ENCODE results near the gene ZG16. TPM values are rescaled to one million over a fixed set of nuclear protein-coding genes. Genes with fewer than 3 reads are reported as not detected.
"Not testable (repeated sequence)": the region's sequence is repeated elsewhere in the genome, so short reads cannot be mapped to it uniquely, and the experiment has no call there.

Gene ZG16
- total RNA-seq, 2 donors from 2014 or later, result not detected

DNA sequence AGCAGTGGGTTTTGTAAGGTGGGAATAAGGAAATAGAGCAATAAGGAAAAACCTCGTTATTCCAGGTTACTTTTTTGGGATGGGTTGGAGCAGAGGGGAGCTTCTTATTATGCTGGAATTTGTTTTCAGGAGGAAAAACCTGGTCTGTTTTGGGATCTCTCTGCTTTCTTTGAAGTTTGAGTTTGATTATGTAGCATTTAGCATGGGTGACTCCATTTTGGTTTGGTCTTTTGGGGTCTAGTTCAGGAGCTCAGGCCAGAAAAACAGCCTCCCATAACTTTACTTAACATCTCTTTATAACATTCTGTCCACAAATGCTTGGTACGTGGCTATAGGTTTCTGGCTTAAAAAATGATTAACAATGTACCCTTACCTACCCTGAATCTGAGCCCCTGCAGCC, 8.5 kb upstream of the ZG16 start:
- H3K4me3 Mint-ChIP-seq, result no peak overlapping the region
- H3K27ac Mint-ChIP-seq, result no peak overlapping the region
- Histone ChIP-seq H3K27ac (ENCODE audit: low read depth, low read length) (no peak overlapping the region), H3K36me3 (ENCODE audit: control insufficient read depth, insufficient read depth, low read length) (no peaks in the 10 kb centered on the region), H3K27me3 (ENCODE audit: control insufficient read depth, insufficient read depth, low read length, poor library complexity, severe bottlenecking) (no peaks in the 10 kb centered on the region), H3K4me3 (ENCODE audit: low read length) (no peak overlapping the region), H3K9me3 (ENCODE audit: control insufficient read depth, low read length) (no peaks in the 10 kb centered on the region), H3K9ac (ENCODE audit: extremely low read depth, low read length, poor library complexity, severe bottlenecking) (no peak overlapping the region), H3K4me1 (ENCODE audit: control insufficient read depth, insufficient read depth, low read length) (peaks cover 2% of the 10 kb centered on the region)
- no peak for DNase-seq
- WGBS, 2 experiments (ENCODE audit: insufficient coverage in 1 of 2, insufficient read length in 1 of 2), result 88 to 91% methylated on average over 2 of the region's 2 CpGs
- H3K27me3 Mint-ChIP-seq (ENCODE audit: insufficient read depth), result peaks cover 2% of the 10 kb centered on the region
- TF ChIP-seq CTCF (conservative IDR thresholded peaks at IDR 0.05), result no peak
- H3K36me3 Mint-ChIP-seq (ENCODE audit: low read depth), result no peaks in the 10 kb centered on the region
- no peaks in the 10 kb centered on the region for H3K9me3 Mint-ChIP-seq
- H3K4me1 Mint-ChIP-seq, result peaks cover 3% of the 10 kb centered on the region

DNA sequence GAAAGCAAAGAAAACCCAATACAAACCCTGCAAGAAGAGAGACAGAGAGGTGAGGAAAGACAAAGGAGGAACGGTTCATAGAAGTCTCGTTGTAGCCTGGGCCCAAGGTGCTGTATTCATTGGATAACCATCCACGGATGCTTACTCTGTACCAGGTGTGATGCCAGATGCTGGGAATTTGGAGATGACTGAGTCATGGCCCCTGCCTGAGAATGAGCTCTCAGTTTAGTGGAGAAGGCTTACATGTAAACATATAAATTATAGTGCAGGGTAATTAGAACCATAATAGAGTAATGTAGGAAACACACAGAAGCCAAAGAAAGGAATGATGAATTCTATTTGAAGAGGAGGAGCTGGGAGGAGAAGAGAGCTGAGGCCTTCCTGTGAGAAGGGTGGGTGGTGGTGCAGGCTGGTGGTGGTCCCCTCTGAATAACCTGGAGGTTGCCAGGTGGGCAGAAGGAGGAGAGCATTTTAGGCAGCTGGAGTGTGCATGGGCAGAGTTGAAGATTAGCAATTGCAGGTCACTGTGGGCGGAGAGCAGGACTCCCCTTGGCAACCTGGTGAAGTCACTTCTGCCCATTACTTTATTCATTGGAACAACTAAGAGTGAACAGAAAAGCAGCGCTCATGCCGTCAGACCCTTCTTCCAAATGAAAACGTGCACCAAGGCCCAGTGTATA, 7.7 kb upstream of the ZG16 start:
- Histone ChIP-seq H3K4me1 (ENCODE audit: control insufficient read depth, insufficient read depth, low read length) (no peaks in the 10 kb centered on the region), H3K36me3 (ENCODE audit: control insufficient read depth, insufficient read depth, low read length) (no peaks in the 10 kb centered on the region), H3K9me3 (ENCODE audit: control insufficient read depth, low read length) (no peaks in the 10 kb centered on the region), H3K9ac (ENCODE audit: extremely low read depth, low read length, poor library complexity, severe bottlenecking) (no peak overlapping the region), H3K27ac (ENCODE audit: low read depth, low read length) (no peak overlapping the region), H3K4me3 (ENCODE audit: low read length) (no peak overlapping the region), H3K27me3 (ENCODE audit: control insufficient read depth, insufficient read depth, low read length, poor library complexity, severe bottlenecking) (no peaks in the 10 kb centered on the region)
- no peaks in the 10 kb centered on the region for H3K4me1 Mint-ChIP-seq
- H3K4me3 Mint-ChIP-seq, result no peak overlapping the region
- WGBS, 2 experiments (ENCODE audit: insufficient coverage in 1 of 2, insufficient read length in 1 of 2), result 92 to 96% methylated on average over 4 to 7 of the region's 7 CpGs
- no peaks in the 10 kb centered on the region for H3K9me3 Mint-ChIP-seq
- H3K27ac Mint-ChIP-seq, result no peak overlapping the region
- peaks cover 2% of the 10 kb centered on the region for H3K27me3 Mint-ChIP-seq (ENCODE audit: insufficient read depth)
- TF ChIP-seq CTCF (conservative IDR thresholded peaks at IDR 0.05), result no peak
- no peaks in the 10 kb centered on the region for H3K36me3 Mint-ChIP-seq (ENCODE audit: low read depth)
- no peak for DNase-seq

GRCh38 chr16:29772330-29772729, 5.7 kb upstream of the ZG16 start:
- H3K27ac ChIP-seq (ENCODE audit: low read depth, low read length); H3K36me3 ChIP-seq (ENCODE audit: control insufficient read depth, insufficient read depth, low read length); H3K4me1 ChIP-seq (ENCODE audit: control insufficient read depth, insufficient read depth, low read length); H3K36me3 Mint-ChIP-seq (ENCODE audit: low read depth); H3K4me3 ChIP-seq (ENCODE audit: low read length); H3K4me1 Mint-ChIP-seq; H3K27me3 ChIP-seq (ENCODE audit: control insufficient read depth, insufficient read depth, low read length, poor library complexity, severe bottlenecking); H3K9me3 Mint-ChIP-seq; H3K9ac ChIP-seq (ENCODE audit: extremely low read depth, low read length, poor library complexity, severe bottlenecking); H3K9me3 ChIP-seq (ENCODE audit: control insufficient read depth, low read length); H3K27ac Mint-ChIP-seq; H3K4me3 Mint-ChIP-seq; DNase-seq; H3K27me3 Mint-ChIP-seq (ENCODE audit: insufficient read depth): not testable (repeated sequence)
- 88 to 95% methylated on average over 6 to 7 of the region's 7 CpGs for WGBS, 2 experiments (ENCODE audit: insufficient coverage in 1 of 2, insufficient read length in 1 of 2)

DNA sequence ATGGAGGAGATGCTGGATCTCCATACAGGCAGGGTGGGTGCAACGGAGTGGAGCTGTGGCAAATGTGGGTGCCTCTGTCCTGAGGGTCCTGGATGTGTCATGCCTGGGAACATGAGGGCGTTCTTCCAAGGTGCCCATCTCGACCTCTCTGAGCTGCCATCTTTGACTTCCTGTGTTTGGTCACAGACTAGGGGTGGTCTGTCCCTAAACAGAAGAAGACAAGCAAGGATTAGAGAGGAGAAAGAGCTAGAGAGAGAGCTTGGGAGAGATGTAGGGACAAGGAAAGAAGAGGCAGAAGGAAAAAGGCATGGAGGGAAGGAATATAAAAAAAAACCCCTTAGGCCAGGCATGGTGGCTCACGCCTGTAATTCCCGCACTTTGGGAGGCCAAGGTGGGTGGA, 3.3 kb upstream of the ZG16 start:
- DNase-seq, result no peak
- H3K4me3 ChIP-seq (ENCODE audit: low read length), result no peak overlapping the region
- no peaks in the 10 kb centered on the region for H3K9me3 ChIP-seq (ENCODE audit: control insufficient read depth, low read length)
- no peaks in the 10 kb centered on the region for H3K4me1 Mint-ChIP-seq
- H3K4me3 Mint-ChIP-seq, result no peak overlapping the region
- H3K27ac Mint-ChIP-seq, result no peak overlapping the region
- 88 to 100% methylated on average over 4 to 5 of the region's 5 CpGs for WGBS, 2 experiments (ENCODE audit: insufficient coverage in 1 of 2, insufficient read length in 1 of 2)
- H3K27me3 Mint-ChIP-seq (ENCODE audit: insufficient read depth), result peaks cover 19% of the 10 kb centered on the region
- no peaks in the 10 kb centered on the region for H3K9me3 Mint-ChIP-seq
- H3K36me3 ChIP-seq (ENCODE audit: control insufficient read depth, insufficient read depth, low read length), result no peaks in the 10 kb centered on the region
- no peaks in the 10 kb centered on the region for H3K4me1 ChIP-seq (ENCODE audit: control insufficient read depth, insufficient read depth, low read length)
- no peak for TF ChIP-seq CTCF (conservative IDR thresholded peaks at IDR 0.05)
- H3K27ac ChIP-seq (ENCODE audit: low read depth, low read length), result no peak overlapping the region
- H3K27me3 ChIP-seq (ENCODE audit: control insufficient read depth, insufficient read depth, low read length, poor library complexity, severe bottlenecking), result no peaks in the 10 kb centered on the region
- H3K36me3 Mint-ChIP-seq (ENCODE audit: low read depth), result no peaks in the 10 kb centered on the region
- H3K9ac ChIP-seq (ENCODE audit: extremely low read depth, low read length, poor library complexity, severe bottlenecking), result no peak overlapping the region
